HG02763 (cell line): Measurements from ENCODE around the gene SIRT1.
"Not testable (repeated sequence)": the region's sequence is repeated elsewhere in the genome, so short reads cannot be mapped to it uniquely, and the experiment has no call there.

Experiments used
- ATAC-seq: cut with Tn5 transposase; IDR thresholded peaks from one replicate; pipeline ENCODE4 v1.9.1; 2021; ENCODE audit warnings: mild to moderate bottlenecking, moderate library complexity; ENCODE audit not compliant: unreplicated experiment

SIRT1 gene

GRCh38 chr10:67955614-67956013 lies 71.2 kb downstream of the SIRT1 start:
- ATAC-seq, result no peak

GRCh38 chr10:67959839-67960476 lies 75.5 kb downstream of the SIRT1 start:
- no peak for ATAC-seq

GRCh38 chr10:67965456-67965855 lies 81.0 kb downstream of the SIRT1 start:
- ATAC-seq, result no peak

GRCh38 chr10:67966035-67966434 lies 81.6 kb downstream of the SIRT1 start:
- not testable (repeated sequence) for ATAC-seq
